WTC11 (cell line): Measurements from ENCODE around the gene NEUROG1. TPM values are rescaled to one million over a fixed set of nuclear protein-coding genes. Genes with fewer than 3 reads are reported as not detected.

Source experiments
- ATAC-seq: fragments of 200-7000 bp; cut with Tn5 transposase; 2 replicates; pipeline ENCODE4 v1.10.0; 2021; ENCODE audit warnings: mild to moderate bottlenecking, moderate library complexity
- CTCF ChIA-PET: fragments of 300-600 bp; sonication (Branson Sonifier 250); formaldehyde crosslinking; loops from one replicate; lab custom pipeline; 2021; ENCODE audit warnings: antibody characterized with exemption; lab: Charles Lee
- POLR2A ChIA-PET: fragments of 350-600 bp; sonication (Branson Sonifier 250); formaldehyde crosslinking; loops from one replicate; lab custom pipeline; 2021; ENCODE audit warnings: antibody characterized with exemption; lab: Charles Lee
- DNase-seq: peaks from one replicate; pipeline ENCODE4 v3.0.0; 2021; ENCODE audit warnings: low spot score
- H3K27ac Mint-ChIP-seq: 2 replicates; pipeline ENCODE4 v1.8.0; 2021; ENCODE audit warnings: mixed read lengths
- H3K27me3 Mint-ChIP-seq: 2 replicates; pipeline ENCODE4 v1.8.0; 2021; ENCODE audit warnings: low read depth, mild to moderate bottlenecking, moderate library complexity, mixed read lengths
- H3K36me3 Mint-ChIP-seq: 2 replicates; pipeline ENCODE4 v1.8.0; 2021; ENCODE audit warnings: mixed read lengths
- H3K4me1 Mint-ChIP-seq: 2 replicates; pipeline ENCODE4 v1.8.0; 2022; ENCODE audit warnings: mixed read lengths
- H3K4me3 Mint-ChIP-seq: 2 replicates; pipeline ENCODE4 v1.8.0; 2021; ENCODE audit warnings: mild to moderate bottlenecking, moderate library complexity, mixed read lengths
- H3K9me3 Mint-ChIP-seq: 2 replicates; pipeline ENCODE4 v1.8.0; 2021; ENCODE audit warnings: mixed read lengths
- CBFB ChIP-seq: sonication (generic); formaldehyde crosslinking; IDR thresholded peaks from 2 replicates; pipeline ENCODE4 v1.8.1; 2022; ENCODE audit warnings: mild to moderate bottlenecking, low read depth, missing genetic modification reagents
- CDX4 ChIP-seq: fragments of 250-450 bp; sonication (Bioruptor Pico); IDR thresholded peaks from 2 replicates; pipeline ENCODE4 v1.9.0; 2021; ENCODE audit warnings: moderate library complexity, mild to moderate bottlenecking, inconsistent platforms, borderline replicate concordance
- FOXP4 ChIP-seq: sonication (generic); formaldehyde crosslinking; IDR thresholded peaks from 2 replicates; pipeline ENCODE4 v1.8.0; 2022; ENCODE audit warnings: mild to moderate bottlenecking, missing genetic modification reagents
- JAZF1 ChIP-seq: fragments of 250-450 bp; sonication (Bioruptor Pico); IDR thresholded peaks from 2 replicates; pipeline ENCODE4 v1.9.0; 2021; ENCODE audit warnings: moderate library complexity, mild to moderate bottlenecking, inconsistent platforms
- MLX ChIP-seq: sonication (generic); formaldehyde crosslinking; IDR thresholded peaks from 2 replicates; pipeline ENCODE4 v1.8.1; 2023; ENCODE audit warnings: mild to moderate bottlenecking, missing genetic modification reagents, moderate library complexity
- MXD4 ChIP-seq: fragments of 250-450 bp; sonication (Bioruptor Pico); IDR thresholded peaks from 2 replicates; pipeline ENCODE4 v1.8.0; 2021; ENCODE audit warnings: mild to moderate bottlenecking, moderate library complexity, borderline replicate concordance
- NFE2L1 ChIP-seq: sonication (generic); formaldehyde crosslinking; IDR thresholded peaks from 2 replicates; pipeline ENCODE4 v1.8.1; 2023; ENCODE audit warnings: missing genetic modification reagents
- NFYB ChIP-seq: sonication (generic); formaldehyde crosslinking; conservative IDR thresholded peaks from 2 replicates; pipeline ENCODE4 v1.8.0; 2022; ENCODE audit warnings: low read depth, missing genetic modification reagents
- NR3C1 ChIP-seq: sonication (generic); formaldehyde crosslinking; conservative IDR thresholded peaks from 2 replicates; pipeline ENCODE4 v1.8.1; 2023; ENCODE audit warnings: low read depth, mild to moderate bottlenecking, missing genetic modification reagents
- PREB ChIP-seq: sonication (generic); formaldehyde crosslinking; IDR thresholded peaks from 2 replicates; pipeline ENCODE4 v1.8.1; 2022; ENCODE audit warnings: mild to moderate bottlenecking, missing genetic modification reagents, moderate library complexity, borderline replicate concordance
- PRRX2 ChIP-seq: fragments of 250-450 bp; sonication (Bioruptor Pico); IDR thresholded peaks from 2 replicates; pipeline ENCODE4 v1.8.0; 2021; ENCODE audit warnings: mild to moderate bottlenecking
- RORB ChIP-seq: fragments of 250-450 bp; sonication (Bioruptor Pico); IDR thresholded peaks from 2 replicates; pipeline ENCODE4 v1.9.0; 2021; ENCODE audit warnings: mild to moderate bottlenecking
- SMAD3 ChIP-seq: sonication (generic); formaldehyde crosslinking; IDR thresholded peaks from 2 replicates; pipeline ENCODE4 v1.8.0; 2022; ENCODE audit warnings: missing genetic modification reagents, mild to moderate bottlenecking, borderline replicate concordance
- SP1 ChIP-seq: sonication (generic); formaldehyde crosslinking; conservative IDR thresholded peaks from 2 replicates; pipeline ENCODE4 v1.8.1; 2022; ENCODE audit warnings: missing genetic modification reagents
- TEAD4 ChIP-seq: sonication (generic); formaldehyde crosslinking; IDR thresholded peaks from 2 replicates; pipeline ENCODE4 v1.8.0; 2022; ENCODE audit warnings: mild to moderate bottlenecking, missing genetic modification reagents
- ZNF232 ChIP-seq: sonication (generic); formaldehyde crosslinking; IDR thresholded peaks from 2 replicates; pipeline ENCODE4 v1.8.0; 2022; ENCODE audit warnings: mild to moderate bottlenecking, missing genetic modification reagents
- ZNF532 ChIP-seq: fragments of 250-450 bp; sonication (Bioruptor Pico); IDR thresholded peaks from 2 replicates; pipeline ENCODE4 v1.9.0; 2021; ENCODE audit warnings: mild to moderate bottlenecking, borderline replicate concordance
- total RNA-seq: library from RNA; stranded (reverse); gene quantifications from 3 replicates; pipeline ENCODE4 v1.2.3, GENCODE V29; 2021
- TF ChIP-seq, protein P1 (sequence below): sonication (generic); formaldehyde crosslinking; IDR thresholded peaks from 2 replicates; pipeline ENCODE4 v1.8.1; 2023; ENCODE audit warnings: mild to moderate bottlenecking, moderate library complexity, missing genetic modification reagents
- TF ChIP-seq, protein P2 (sequence below): sonication (generic); formaldehyde crosslinking; IDR thresholded peaks from 2 replicates; pipeline ENCODE4 v1.8.1; 2023; ENCODE audit warnings: mild to moderate bottlenecking, missing genetic modification reagents
- TF ChIP-seq, protein P3 (sequence below): sonication (generic); formaldehyde crosslinking; IDR thresholded peaks from 2 replicates; pipeline ENCODE4 v1.8.0; 2023; ENCODE audit warnings: missing genetic modification reagents

NEUROG1 gene
- total RNA-seq, 1 experiment from 2014 or later, result 0.13 TPM

DNA sequence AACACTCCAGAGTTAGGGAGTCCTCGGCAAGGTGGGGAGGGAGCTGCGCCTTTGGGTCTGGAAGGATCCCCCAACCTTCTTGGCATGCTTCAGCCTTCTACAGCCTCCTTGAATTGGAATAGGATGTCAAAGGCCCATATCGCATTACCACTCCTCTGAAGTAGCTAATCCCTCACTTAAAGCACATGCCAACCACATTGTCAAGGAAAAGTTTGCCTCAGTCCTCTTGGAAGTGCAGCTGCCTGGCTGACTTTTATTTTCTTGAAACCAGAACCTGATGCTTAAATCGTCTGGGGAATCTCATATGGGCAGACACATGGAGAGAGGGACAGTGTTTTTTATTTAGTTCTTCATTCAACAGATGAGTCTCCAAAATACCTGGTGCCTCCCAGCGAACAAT is 28.6 kb upstream of the NEUROG1 start:
- H3K27me3 Mint-ChIP-seq, result peaks cover 17% of the 10 kb centered on the region
- H3K4me3 Mint-ChIP-seq, result no peak overlapping the region
- TF ChIP-seq SP1 (no peak), JAZF1 (CRISPR knock-in tag) (no peak), CDX4 (no peak), FOXP4 (no peak), NR3C1 (CRISPR knock-in tag) (no peak), MXD4 (CRISPR knock-in tag) (no peak), PRRX2 (CRISPR knock-in tag) (no peak), ZNF232 (CRISPR knock-in tag) (no peak), RORB (CRISPR knock-in tag) (no peak), TEAD4 (no peak), NFE2L1 (no peak), PREB (CRISPR knock-in tag) (no peak), MLX (CRISPR knock-in tag) (no peak)
- TF ChIP-seq, protein P1, sequence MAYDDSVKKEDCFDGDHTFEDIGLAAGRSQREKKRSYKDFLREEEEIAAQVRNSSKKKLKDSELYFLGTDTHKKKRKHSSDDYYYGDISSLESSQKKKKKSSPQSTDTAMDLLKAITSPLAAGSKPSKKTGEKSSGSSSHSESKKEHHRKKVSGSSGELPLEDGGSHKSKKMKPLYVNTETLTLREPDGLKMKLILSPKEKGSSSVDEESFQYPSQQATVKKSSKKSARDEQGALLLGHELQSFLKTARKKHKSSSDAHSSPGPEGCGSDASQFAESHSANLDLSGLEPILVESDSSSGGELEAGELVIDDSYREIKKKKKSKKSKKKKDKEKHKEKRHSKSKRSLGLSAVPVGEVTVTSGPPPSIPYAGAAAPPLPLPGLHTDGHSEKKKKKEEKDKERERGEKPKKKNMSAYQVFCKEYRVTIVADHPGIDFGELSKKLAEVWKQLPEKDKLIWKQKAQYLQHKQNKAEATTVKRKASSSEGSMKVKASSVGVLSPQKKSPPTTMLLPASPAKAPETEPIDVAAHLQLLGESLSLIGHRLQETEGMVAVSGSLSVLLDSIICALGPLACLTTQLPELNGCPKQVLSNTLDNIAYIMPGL (CRISPR knock-in tag), result no peak
- TF ChIP-seq, protein P2, sequence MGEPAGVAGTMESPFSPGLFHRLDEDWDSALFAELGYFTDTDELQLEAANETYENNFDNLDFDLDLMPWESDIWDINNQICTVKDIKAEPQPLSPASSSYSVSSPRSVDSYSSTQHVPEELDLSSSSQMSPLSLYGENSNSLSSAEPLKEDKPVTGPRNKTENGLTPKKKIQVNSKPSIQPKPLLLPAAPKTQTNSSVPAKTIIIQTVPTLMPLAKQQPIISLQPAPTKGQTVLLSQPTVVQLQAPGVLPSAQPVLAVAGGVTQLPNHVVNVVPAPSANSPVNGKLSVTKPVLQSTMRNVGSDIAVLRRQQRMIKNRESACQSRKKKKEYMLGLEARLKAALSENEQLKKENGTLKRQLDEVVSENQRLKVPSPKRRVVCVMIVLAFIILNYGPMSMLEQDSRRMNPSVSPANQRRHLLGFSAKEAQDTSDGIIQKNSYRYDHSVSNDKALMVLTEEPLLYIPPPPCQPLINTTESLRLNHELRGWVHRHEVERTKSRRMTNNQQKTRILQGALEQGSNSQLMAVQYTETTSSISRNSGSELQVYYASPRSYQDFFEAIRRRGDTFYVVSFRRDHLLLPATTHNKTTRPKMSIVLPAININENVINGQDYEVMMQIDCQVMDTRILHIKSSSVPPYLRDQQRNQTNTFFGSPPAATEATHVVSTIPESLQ (CRISPR knock-in tag), result no peak
- TF ChIP-seq, protein P3, sequence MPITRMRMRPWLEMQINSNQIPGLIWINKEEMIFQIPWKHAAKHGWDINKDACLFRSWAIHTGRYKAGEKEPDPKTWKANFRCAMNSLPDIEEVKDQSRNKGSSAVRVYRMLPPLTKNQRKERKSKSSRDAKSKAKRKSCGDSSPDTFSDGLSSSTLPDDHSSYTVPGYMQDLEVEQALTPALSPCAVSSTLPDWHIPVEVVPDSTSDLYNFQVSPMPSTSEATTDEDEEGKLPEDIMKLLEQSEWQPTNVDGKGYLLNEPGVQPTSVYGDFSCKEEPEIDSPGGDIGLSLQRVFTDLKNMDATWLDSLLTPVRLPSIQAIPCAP, result no peak
- TF ChIP-seq, all 79 proteins: peak for 0
- DNase-seq, result no peak
- Mint-ChIP-seq H3K9me3 (no peaks in the 10 kb centered on the region), H3K4me1 (peaks cover 36% of the 10 kb centered on the region), H3K36me3 (no peaks in the 10 kb centered on the region), H3K27ac (no peak overlapping the region)
- ChIA-PET POLR2A (interaction anchor here (0.6 kb wide), 1 partner anchor 127 kb away, joined by 5 read pairs; no protein-coding TSS in a partner anchor), CTCF (interaction anchor here (0.8 to 13.7 kb wide), 13 partner anchors 9 to 515 kb away, joined by 3 to 324 read pairs (median 26); partner anchors contain the start of genes CXCL14, NEUROG1 and SLC25A48)
- ATAC-seq, result no peak

DNA sequence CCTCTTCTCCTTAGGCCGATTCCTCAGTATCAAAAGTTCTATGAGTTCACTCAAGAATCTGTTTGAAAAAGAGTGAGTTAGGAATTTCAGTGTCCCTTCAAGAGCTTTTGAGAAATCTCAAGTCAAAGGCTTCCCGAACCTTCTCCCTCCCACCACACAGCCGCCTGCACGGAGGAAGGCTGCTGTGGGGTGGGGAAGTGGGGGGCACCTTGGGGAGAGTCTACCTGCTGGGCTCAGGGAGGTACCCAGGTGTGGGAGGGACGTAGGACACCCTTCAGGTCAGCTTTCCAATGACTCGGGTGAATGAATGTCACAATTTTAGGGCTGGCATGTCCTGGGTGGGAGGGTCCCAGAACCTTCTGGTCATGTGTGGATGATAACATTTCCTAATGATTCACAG is 25.5 kb upstream of the NEUROG1 start:
- ATAC-seq, result no peak
- no peak for DNase-seq
- POLR2A ChIA-PET, result no interaction called here
- CTCF ChIA-PET, result interaction anchor here (0.6 to 13.7 kb wide), 48 partner anchors 9 to 1514 kb away, joined by 3 to 324 read pairs (median 4); partner anchors contain the start of genes CXCL14, IL9, NEUROG1 and SLC25A48
- no peak overlapping the region for H3K27ac Mint-ChIP-seq
- peaks cover 29% of the 10 kb centered on the region for H3K4me1 Mint-ChIP-seq
- peaks cover 35% of the 10 kb centered on the region for H3K27me3 Mint-ChIP-seq
- no peaks in the 10 kb centered on the region for H3K36me3 Mint-ChIP-seq
- no peaks in the 10 kb centered on the region for H3K9me3 Mint-ChIP-seq
- no peak overlapping the region for H3K4me3 Mint-ChIP-seq
- no peak for TF ChIP-seq NFYB (CRISPR knock-in tag)
- no peak for TF ChIP-seq CBFB (CRISPR knock-in tag)
- TF ChIP-seq, protein P2 (CRISPR knock-in tag), result no peak
- no peak for TF ChIP-seq ZNF532
- TF ChIP-seq SMAD3 (CRISPR knock-in tag), result no peak
